ENCODE measurements around the gene MRPS34. TPM values are rescaled to one million over a fixed set of nuclear protein-coding genes. Genes with fewer than 3 reads are reported as not detected.
"Not testable (repeated sequence)": the region's sequence is repeated elsewhere in the genome, so short reads cannot be mapped to it uniquely, and the experiment has no call there.

MRPS34 gene
- total RNA-seq, 2 experiments from 2014 or later, result 197 to 199 TPM

- CTCF ChIA-PET, POLR2A ChIA-PET: not testable (repeated sequence)
Measured at GRCh38 chr16:1799263-1799662, 26.3 kb upstream of the MRPS34 start.

- ChIA-PET POLR2A (no interaction called here), CTCF (no interaction called here)
Measured at GRCh38 chr16:1794908-1795666, 22.2 kb upstream of the MRPS34 start.

GRCh38 chr16:1794221-1794871, 21.4 kb upstream of the MRPS34 start:
- ChIA-PET CTCF (interaction anchor here (1.3 kb wide), 1 partner anchor 12 kb away, joined by 3 read pairs; the partner anchor contains the start of genes NUBP2 and SPSB3), POLR2A (no interaction called here)

- ChIA-PET POLR2A (no interaction called here), CTCF (interaction anchor here (1.3 kb wide), 1 partner anchor 11 kb away, joined by 3 read pairs; the partner anchor contains the start of genes NUBP2 and SPSB3)
Measured at GRCh38 chr16:1793578-1794220, 20.8 kb upstream of the MRPS34 start, which contains the start of gene IGFALS. Gene IGFALS (minus strand): TSS chr16:1793705. CDS start chr16:1793652, 53 bp downstream.

GRCh38 chr16:1792836-1793577, 20.1 kb upstream of the MRPS34 start:
- ChIA-PET POLR2A (no interaction called here), CTCF (interaction anchor here (0.9 to 1.3 kb wide), 2 partner anchors 9 to 10 kb away, joined by 3 read pairs; partner anchors contain the start of genes NUBP2 and SPSB3)

- ChIA-PET POLR2A (interaction anchor here (0.7 kb wide), 1 partner anchor 9 kb away, joined by 5 read pairs; the partner anchor contains the start of genes NUBP2 and SPSB3), CTCF (interaction anchor here (0.9 kb wide), 1 partner anchor 10 kb away, joined by 3 read pairs; no protein-coding TSS in a partner anchor)
Measured at GRCh38 chr16:1791943-1792812, 19.2 kb upstream of the MRPS34 start.

GRCh38 chr16:1791256-1791942, 18.5 kb upstream of the MRPS34 start:
- ChIA-PET POLR2A (interaction anchor here (0.6 to 0.7 kb wide), 2 partner anchors 9 to 148 kb away, joined by 5 to 6 read pairs; partner anchors contain the start of genes NUBP2 and SPSB3), CTCF (no interaction called here)

- ChIA-PET POLR2A (interaction anchor here (0.6 kb wide), 1 partner anchor 148 kb away, joined by 6 read pairs; no protein-coding TSS in a partner anchor), CTCF (no interaction called here)
Measured at GRCh38 chr16:1790611-1791255, 17.8 kb upstream of the MRPS34 start.

- POLR2A ChIA-PET, result no interaction called here
- CTCF ChIA-PET, result no interaction called here
Measured at GRCh38 chr16:1790261-1790610, 17.3 kb upstream of the MRPS34 start.

- ChIA-PET POLR2A (no interaction called here), CTCF (no interaction called here)
Measured at GRCh38 chr16:1789643-1790045, 16.7 kb upstream of the MRPS34 start.

GRCh38 chr16:1788708-1789100, 15.8 kb upstream of the MRPS34 start:
- ChIA-PET POLR2A (no interaction called here), CTCF (no interaction called here)

- POLR2A ChIA-PET, result no interaction called here
Measured at GRCh38 chr16:1788095-1788707, 15.3 kb upstream of the MRPS34 start.

GRCh38 chr16:1787322-1788094, 14.6 kb upstream of the MRPS34 start:
- CTCF ChIA-PET, result no interaction called here
- POLR2A ChIA-PET, result no interaction called here

More at GRCh38 chr16:1788095-1788707, 15.3 kb upstream of the MRPS34 start:
- CTCF ChIA-PET, result no interaction called here

GRCh38 chr16:1787056-1787321, 14.1 kb upstream of the MRPS34 start:
- CTCF ChIA-PET, result no interaction called here
- POLR2A ChIA-PET, result no interaction called here

GRCh38 chr16:1786242-1787055, 13.5 kb upstream of the MRPS34 start:
- POLR2A ChIA-PET, result no interaction called here
- CTCF ChIA-PET, result no interaction called here

GRCh38 chr16:1785846-1786170, 12.9 kb upstream of the MRPS34 start:
- POLR2A ChIA-PET, result interaction anchor here (1.1 kb wide), 1 partner anchor 14 kb away, joined by 3 read pairs; no protein-coding TSS in a partner anchor
- CTCF ChIA-PET, result interaction anchor here (1.1 kb wide), 1 partner anchor 1042 kb away, joined by 4 read pairs; no protein-coding TSS in a partner anchor

Data from activated CD8-positive, alpha-beta memory T cell treated with anti-CD3 and anti-CD28 coated beads for 36 hours (primary cell).